NCI-H2196 (cell line): ENCODE measurements around the gene DCAF8L2.
"Not testable (repeated sequence)": the region's sequence is repeated elsewhere in the genome, so short reads cannot be mapped to it uniquely, and the experiment has no call there.

Source experiments
- DNase-seq: peaks from one replicate; lab custom pipeline; 2025; ENCODE audit not compliant: unreplicated experiment; lab: John Stamatoyannopoulos, UW

The DCAF8L2 gene

GRCh38 chrX:27590044-27590443 lies at the start of gene DCAF8L2:
Gene DCAF8L2, plus strand, starts transcription at chrX:27590344. Its CDS starts 156,552 bp downstream, at chrX:27746896.
- no peak for DNase-seq

GRCh38 chrX:27541161-27541560 lies 49.0 kb upstream of the DCAF8L2 start:
- not testable (repeated sequence) for DNase-seq

GRCh38 chrX:27548624-27549023 lies 41.5 kb upstream of the DCAF8L2 start:
- DNase-seq = no peak

GRCh38 chrX:27549688-27550087 lies 40.5 kb upstream of the DCAF8L2 start:
- DNase-seq = no peak

GRCh38 chrX:27555514-27555913 lies 34.6 kb upstream of the DCAF8L2 start:
- DNase-seq = peak; percentile 1

GRCh38 chrX:27565992-27566391 lies 24.2 kb upstream of the DCAF8L2 start:
- no peak for DNase-seq

GRCh38 chrX:27571164-27571563 lies 19.0 kb upstream of the DCAF8L2 start:
- no peak for DNase-seq

GRCh38 chrX:27575565-27575964 lies 14.6 kb upstream of the DCAF8L2 start:
- no peak for DNase-seq

GRCh38 chrX:27583976-27584375 lies 6.2 kb upstream of the DCAF8L2 start:
- DNase-seq = no peak

GRCh38 chrX:27591938-27592337 lies 1.8 kb downstream of the DCAF8L2 start:
- no peak for DNase-seq

- DNase-seq = no peak
Measured at GRCh38 chrX:27597508-27597907, 7.4 kb downstream of the DCAF8L2 start.

GRCh38 chrX:27598312-27598711 lies 8.2 kb downstream of the DCAF8L2 start:
- DNase-seq = no peak

GRCh38 chrX:27599928-27600327 lies 9.8 kb downstream of the DCAF8L2 start:
- DNase-seq = no peak

GRCh38 chrX:27600686-27601085 lies 10.5 kb downstream of the DCAF8L2 start:
- DNase-seq = no peak

- no peak for DNase-seq
Measured at GRCh38 chrX:27608671-27609070, 18.5 kb downstream of the DCAF8L2 start.

GRCh38 chrX:27619459-27619858 lies 29.3 kb downstream of the DCAF8L2 start:
- DNase-seq = no peak

GRCh38 chrX:27619975-27620374 lies 29.8 kb downstream of the DCAF8L2 start:
- DNase-seq = no peak

GRCh38 chrX:27622883-27623282 lies 32.7 kb downstream of the DCAF8L2 start:
- no peak for DNase-seq

- no peak for DNase-seq
Measured at GRCh38 chrX:27626066-27626465, 35.9 kb downstream of the DCAF8L2 start.

- no peak for DNase-seq
Measured at GRCh38 chrX:27633328-27633727, 43.2 kb downstream of the DCAF8L2 start.

- DNase-seq = no peak
Measured at GRCh38 chrX:27656581-27656980, 66.4 kb downstream of the DCAF8L2 start.

GRCh38 chrX:27660878-27661277 lies 70.7 kb downstream of the DCAF8L2 start:
- DNase-seq = no peak

GRCh38 chrX:27671234-27671633 lies 81.1 kb downstream of the DCAF8L2 start:
- no peak for DNase-seq

- no peak for DNase-seq
Measured at GRCh38 chrX:27674491-27674890, 84.3 kb downstream of the DCAF8L2 start.
